Prostate gland (tissue), 2 donors: ENCODE measurements around the gene GPBP1L1. TPM values are rescaled to one million over a fixed set of nuclear protein-coding genes. Genes with fewer than 3 reads are reported as not detected.

Source experiments
- DNase-seq: peaks from one replicate; pipeline ENCODE4 v3.0.0-alpha.2; 2019; ENCODE audit warnings: low spot score
- H3K27ac ChIP-seq, 2 donors: fragments of 200-600 bp; sonication (generic); 2 replicates each; pipeline ENCODE4 v1.5.1; 2017 to 2019
- H3K27me3 ChIP-seq: fragments of 200-600 bp; sonication (generic); replicated peaks from 2 replicates; pipeline ENCODE4 v1.5.1; 2019; ENCODE audit not compliant: insufficient read depth
- H3K36me3 ChIP-seq, 2 donors: fragments of 200-600 bp; sonication (generic); 1 replicate in 1 of 2; 2 replicates in 1 of 2; pipeline versions ENCODE4 v1.5.1 to v1.8.1; 2017 to 2019
- H3K4me1 ChIP-seq: fragments of 200-600 bp; sonication (generic); replicated peaks from 2 replicates; pipeline ENCODE4 v1.5.1; 2019
- H3K4me3 ChIP-seq, 2 donors: fragments of 200-600 bp; sonication (generic); 2 replicates each; pipeline ENCODE4 v1.5.1; 2017 to 2019
- H3K9me3 ChIP-seq: fragments of 200-600 bp; sonication (generic); 2 replicates; pipeline ENCODE4 v1.5.1; 2017
- CTCF ChIP-seq, 4 experiments: fragments of 200-600 bp in 2 of 4; fragments of 450-650 bp in 2 of 4; sonication (generic) in 2 of 4; IDR thresholded peaks; 1 replicate in 3 of 4; 2 replicates in 1 of 4; pipeline ENCODE4 v1.5.1; 2016 to 2019; ENCODE audit warnings: antibody characterized with exemption in 4 of 4, mild to moderate bottlenecking in 2 of 4, moderate library complexity in 2 of 4
- POLR2A ChIP-seq: fragments of 450-650 bp; IDR thresholded peaks from one replicate; pipeline ENCODE4 v1.6.1; 2016; ENCODE audit warnings: antibody characterized with exemption, mild to moderate bottlenecking
- POLR2AphosphoS5 ChIP-seq: sonication (generic); formaldehyde crosslinking; IDR thresholded peaks from one replicate; pipeline ENCODE4 v1.6.1; 2017; ENCODE audit warnings: antibody characterized with exemption
- WGBS: methylation state at CpG from one replicate; pipeline ENCODE4 v1.1.5; 2018; 5-methylcytosine and 5-hydroxymethylcytosine counted together
- intact Hi-C: fragments of 100-400 bp; cut with DNase I; formaldehyde crosslinking; loops from one replicate; pipeline ENCODE4 v1.14.2; 2022
- total RNA-seq, 2 donors: library from RNA; depleted of rRNA; stranded (reverse); fragments of >200 nt; gene quantifications; one replicate each; pipeline ENCODE4 v1.1.0, GENCODE V29; 2016

The GPBP1L1 gene
- total RNA-seq, 2 donors from 2014 or later: 120 to 153 TPM

GRCh38 chr1:45667321-45668111, 18.8 kb downstream of the GPBP1L1 start:
- 89% methylated on average over 8 of the region's 8 CpGs for WGBS
- DNase-seq: no peak
- H3K4me3 ChIP-seq: no peak overlapping the region
- no peaks in the 10 kb centered on the region for H3K27me3 ChIP-seq
- H3K27ac ChIP-seq: no peak overlapping the region
- intact Hi-C loops: no loop called here
- no peaks in the 10 kb centered on the region for H3K4me1 ChIP-seq
- TF ChIP-seq POLR2A: no peak
- TF ChIP-seq CTCF (IDR thresholded peaks at IDR 0.05): no peak
- no peak for TF ChIP-seq POLR2AphosphoS5
- H3K36me3 ChIP-seq: no peaks in the 10 kb centered on the region
- H3K9me3 ChIP-seq: no peaks in the 10 kb centered on the region

GRCh38 chr1:45666836-45667235, 19.5 kb downstream of the GPBP1L1 start:
- WGBS: 92% methylated on average over 2 of the region's 2 CpGs
- TF ChIP-seq POLR2AphosphoS5 (no peak), POLR2A (no peak)
- Histone ChIP-seq H3K27ac (no peak overlapping the region), H3K36me3 (no peaks in the 10 kb centered on the region), H3K4me3 (no peak overlapping the region), H3K9me3 (no peaks in the 10 kb centered on the region), H3K4me1 (no peaks in the 10 kb centered on the region), H3K27me3 (no peaks in the 10 kb centered on the region)
- no peak for DNase-seq
- intact Hi-C loops: no loop called here

GRCh38 chr1:45660336-45660735, 26.0 kb downstream of the GPBP1L1 start:
- no peak for DNase-seq
- no peaks in the 10 kb centered on the region for H3K27me3 ChIP-seq
- intact Hi-C loops: no loop called here
- WGBS: 61% methylated on average over 2 of the region's 2 CpGs
- H3K9me3 ChIP-seq: no peaks in the 10 kb centered on the region
- H3K4me3 ChIP-seq: no peak overlapping the region
- H3K27ac ChIP-seq: no peak overlapping the region
- no peaks in the 10 kb centered on the region for H3K4me1 ChIP-seq
- no peak for TF ChIP-seq CTCF (IDR thresholded peaks at IDR 0.05)
- TF ChIP-seq POLR2A: no peak
- H3K36me3 ChIP-seq: peaks cover 0 to 15% of the 10 kb centered on the region in 2 donors

- intact Hi-C loops: no loop called here
- Histone ChIP-seq H3K9me3 (no peaks in the 10 kb centered on the region), H3K27me3 (no peaks in the 10 kb centered on the region), H3K4me3 (no peak overlapping the region), H3K4me1 (no peaks in the 10 kb centered on the region), H3K36me3 (peaks cover 0 to 18% of the 10 kb centered on the region in 2 donors), H3K27ac (no peak overlapping the region)
- no peak for DNase-seq
- TF ChIP-seq CTCF (IDR thresholded peaks at IDR 0.05) (no peak), POLR2A (no peak), POLR2AphosphoS5 (no peak)
- 98% methylated on average over 2 of the region's 2 CpGs for WGBS
These were observed 27.1 kb downstream of the GPBP1L1 start for GRCh38 chr1:45659222-45659621.

- Histone ChIP-seq H3K4me1 (no peaks in the 10 kb centered on the region), H3K36me3 (peaks cover 0 to 18% of the 10 kb centered on the region in 2 donors), H3K27me3 (no peaks in the 10 kb centered on the region), H3K9me3 (no peaks in the 10 kb centered on the region), H3K4me3 (no peak overlapping the region), H3K27ac (no peak overlapping the region)
- no peak for DNase-seq
- intact Hi-C loops: no loop called here
- 68% methylated on average over 2 of the region's 2 CpGs for WGBS
- no peak for TF ChIP-seq POLR2AphosphoS5
- no peak for TF ChIP-seq POLR2A
- no peak for TF ChIP-seq CTCF (IDR thresholded peaks at IDR 0.05)
These were observed 28.2 kb downstream of the GPBP1L1 start for GRCh38 chr1:45658171-45658570.
